Measurements from ENCODE around the gene GLCCI1. TPM values are rescaled to one million over a fixed set of nuclear protein-coding genes. Genes with fewer than 3 reads are reported as not detected.
"Not testable (repeated sequence)": the region's sequence is repeated elsewhere in the genome, so short reads cannot be mapped to it uniquely, and the experiment has no call there.

The GLCCI1 gene
- total RNA-seq, 1 donor from 2014 or later: 2.1 TPM

DNA sequence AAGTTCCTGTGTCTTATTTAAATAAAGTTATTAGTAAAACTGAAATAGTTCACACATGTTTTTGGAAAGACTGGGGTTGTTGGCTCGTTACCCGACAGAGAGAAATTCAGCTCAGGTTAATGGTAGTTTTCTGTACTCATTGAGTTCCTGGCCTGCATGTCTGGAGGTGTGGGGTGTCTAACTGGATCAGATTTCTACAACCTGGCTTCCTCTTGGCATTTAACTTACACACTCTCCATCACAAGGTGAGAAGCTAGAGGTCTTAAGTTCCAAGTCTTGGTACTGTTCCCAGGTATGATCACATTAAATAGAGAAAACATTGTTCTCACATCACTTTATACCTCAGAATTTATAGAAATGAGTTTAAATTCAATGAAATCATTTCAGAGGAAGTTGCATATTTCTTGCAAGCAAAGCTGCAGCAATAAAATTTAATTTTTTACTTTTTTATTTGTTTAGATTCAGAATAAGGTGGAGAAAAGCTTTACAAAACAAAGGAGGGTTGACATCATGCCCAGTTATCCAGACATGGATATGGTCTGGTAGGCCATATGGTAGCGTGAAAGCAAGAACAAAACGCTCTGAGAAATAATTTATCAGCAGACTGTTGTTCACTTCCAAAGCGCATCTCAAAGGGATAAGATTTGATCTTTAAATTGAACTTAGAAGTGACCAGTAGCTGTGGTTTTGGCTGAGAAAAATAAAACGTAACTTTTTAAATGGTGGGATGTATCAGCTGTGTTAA, 120.6 kb downstream of the GLCCI1 start:
- Histone ChIP-seq H3K4me3 (ENCODE audit: low read depth, low read length) (no peak overlapping the region), H3K36me3 (ENCODE audit: control insufficient read depth, insufficient read depth, low read length) (no peaks in the 10 kb centered on the region), H3K27me3 (ENCODE audit: control insufficient read depth, insufficient read depth, low read length) (no peaks in the 10 kb centered on the region)
- FAIRE-seq (no peak), DNase-seq (ENCODE audit: low read depth) (no peak)
- TF ChIP-seq, protein P1, sequence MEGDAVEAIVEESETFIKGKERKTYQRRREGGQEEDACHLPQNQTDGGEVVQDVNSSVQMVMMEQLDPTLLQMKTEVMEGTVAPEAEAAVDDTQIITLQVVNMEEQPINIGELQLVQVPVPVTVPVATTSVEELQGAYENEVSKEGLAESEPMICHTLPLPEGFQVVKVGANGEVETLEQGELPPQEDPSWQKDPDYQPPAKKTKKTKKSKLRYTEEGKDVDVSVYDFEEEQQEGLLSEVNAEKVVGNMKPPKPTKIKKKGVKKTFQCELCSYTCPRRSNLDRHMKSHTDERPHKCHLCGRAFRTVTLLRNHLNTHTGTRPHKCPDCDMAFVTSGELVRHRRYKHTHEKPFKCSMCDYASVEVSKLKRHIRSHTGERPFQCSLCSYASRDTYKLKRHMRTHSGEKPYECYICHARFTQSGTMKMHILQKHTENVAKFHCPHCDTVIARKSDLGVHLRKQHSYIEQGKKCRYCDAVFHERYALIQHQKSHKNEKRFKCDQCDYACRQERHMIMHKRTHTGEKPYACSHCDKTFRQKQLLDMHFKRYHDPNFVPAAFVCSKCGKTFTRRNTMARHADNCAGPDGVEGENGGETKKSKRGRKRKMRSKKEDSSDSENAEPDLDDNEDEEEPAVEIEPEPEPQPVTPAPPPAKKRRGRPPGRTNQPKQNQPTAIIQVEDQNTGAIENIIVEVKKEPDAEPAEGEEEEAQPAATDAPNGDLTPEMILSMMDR (IDR thresholded peaks at IDR 0.05; ENCODE audit: insufficient read depth, low read length, severe bottlenecking): no peak

DNA sequence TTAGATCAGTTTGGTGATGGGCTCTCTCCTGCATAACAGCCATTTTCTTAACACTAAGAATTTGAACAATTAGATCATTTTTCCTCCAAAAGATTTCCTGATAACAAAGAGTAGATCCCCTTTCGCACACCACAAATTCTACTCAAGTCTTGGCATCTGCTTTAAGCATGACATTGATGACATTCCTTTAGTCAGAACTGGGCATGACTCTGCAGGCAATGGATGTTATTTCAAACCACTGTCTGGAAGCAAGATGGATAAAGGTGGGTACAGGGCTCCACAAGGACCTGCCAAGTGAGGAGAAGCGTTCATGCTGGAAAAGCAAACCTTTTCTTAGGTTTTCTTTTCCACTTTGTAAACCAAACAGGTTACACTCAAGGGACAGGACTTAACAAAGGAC, 123.5 kb downstream of the GLCCI1 start:
- DNase-seq (ENCODE audit: low read depth): peak; percentile 71
- TF ChIP-seq, protein P1 (IDR thresholded peaks at IDR 0.05; ENCODE audit: insufficient read depth, low read length, severe bottlenecking): no peak
- FAIRE-seq: no peak
- H3K27me3 ChIP-seq (ENCODE audit: control insufficient read depth, insufficient read depth, low read length): no peaks in the 10 kb centered on the region
- H3K4me3 ChIP-seq (ENCODE audit: low read depth, low read length): no peak overlapping the region
- no peaks in the 10 kb centered on the region for H3K36me3 ChIP-seq (ENCODE audit: control insufficient read depth, insufficient read depth, low read length)

DNA sequence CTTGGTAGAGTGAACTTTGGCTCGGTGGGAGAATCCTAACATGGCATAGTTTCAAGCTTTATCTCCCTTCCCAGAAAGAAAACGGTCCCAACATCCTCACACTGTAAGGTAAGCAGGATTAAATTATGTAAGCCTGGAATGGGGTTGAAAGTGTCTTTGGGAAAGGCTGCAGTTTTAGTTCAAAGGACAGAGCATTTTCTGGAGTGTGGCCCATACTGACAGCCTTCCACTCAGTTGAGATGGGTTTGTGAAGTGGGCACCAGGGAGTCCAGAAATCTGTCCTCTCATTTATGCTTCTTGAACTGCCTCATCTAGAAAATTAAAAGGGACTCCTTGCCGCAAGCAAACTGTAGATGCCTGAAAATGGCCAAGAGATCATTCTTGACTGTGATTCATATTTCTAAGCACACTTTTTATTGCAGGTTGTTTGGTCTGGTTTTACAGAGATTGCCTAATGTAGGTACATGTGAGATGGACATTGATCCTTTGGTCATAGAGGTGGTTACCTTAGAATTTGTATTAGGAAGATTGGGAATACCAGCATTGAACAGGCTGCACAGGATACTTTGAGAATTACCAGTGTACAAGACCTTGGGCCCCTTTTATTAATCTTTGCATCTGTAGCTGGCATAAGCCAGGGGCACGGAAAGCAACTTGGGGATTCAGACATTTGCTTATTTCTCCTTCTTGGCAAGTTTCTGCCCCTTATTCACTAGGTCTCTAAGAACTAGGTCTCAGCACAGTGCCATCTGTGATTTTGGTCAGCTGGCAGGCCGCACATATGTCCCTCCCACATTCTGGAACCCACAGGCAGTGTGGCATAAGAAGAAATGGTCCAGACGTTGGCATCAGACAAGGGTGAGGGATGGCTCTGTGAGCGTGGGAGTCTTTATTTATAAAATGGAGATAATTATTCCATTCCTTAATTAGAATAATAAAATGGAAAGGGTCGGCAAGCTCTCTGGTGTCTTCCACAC, 125.9 kb downstream of the GLCCI1 start:
- no peak overlapping the region for H3K4me3 ChIP-seq (ENCODE audit: low read depth, low read length)
- no peak for FAIRE-seq

DNA sequence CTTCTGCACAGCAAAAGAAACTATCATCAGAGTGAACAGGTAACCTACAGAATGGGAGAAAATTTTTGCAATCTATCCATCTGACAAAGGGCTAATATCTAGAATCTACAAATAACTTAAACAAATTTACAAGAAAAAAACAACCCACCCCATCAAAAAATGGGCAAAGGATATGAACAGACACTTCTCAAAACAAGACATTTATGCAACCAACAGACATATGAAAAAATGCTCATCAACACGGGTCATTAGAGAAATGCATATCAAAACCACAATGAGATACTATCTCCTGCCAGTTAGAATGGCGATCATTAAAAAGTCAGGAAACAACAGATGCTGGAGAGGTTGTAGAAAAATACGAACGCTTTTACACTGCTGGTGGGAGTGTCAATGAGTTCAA, 132.7 kb downstream of the GLCCI1 start:
- DNase-seq (ENCODE audit: low read depth); FAIRE-seq; H3K4me3 ChIP-seq (ENCODE audit: low read depth, low read length); H3K27me3 ChIP-seq (ENCODE audit: control insufficient read depth, insufficient read depth, low read length); H3K36me3 ChIP-seq (ENCODE audit: control insufficient read depth, insufficient read depth, low read length): not testable (repeated sequence)

More for the DNA sequence above, 125.9 kb downstream of the GLCCI1 start:
- TF ChIP-seq, protein P1 (IDR thresholded peaks at IDR 0.05; ENCODE audit: insufficient read depth, low read length, severe bottlenecking): no peak
- Histone ChIP-seq H3K36me3 (ENCODE audit: control insufficient read depth, insufficient read depth, low read length) (no peaks in the 10 kb centered on the region), H3K27me3 (ENCODE audit: control insufficient read depth, insufficient read depth, low read length) (no peaks in the 10 kb centered on the region)
- no peak for DNase-seq (ENCODE audit: low read depth)

DNA sequence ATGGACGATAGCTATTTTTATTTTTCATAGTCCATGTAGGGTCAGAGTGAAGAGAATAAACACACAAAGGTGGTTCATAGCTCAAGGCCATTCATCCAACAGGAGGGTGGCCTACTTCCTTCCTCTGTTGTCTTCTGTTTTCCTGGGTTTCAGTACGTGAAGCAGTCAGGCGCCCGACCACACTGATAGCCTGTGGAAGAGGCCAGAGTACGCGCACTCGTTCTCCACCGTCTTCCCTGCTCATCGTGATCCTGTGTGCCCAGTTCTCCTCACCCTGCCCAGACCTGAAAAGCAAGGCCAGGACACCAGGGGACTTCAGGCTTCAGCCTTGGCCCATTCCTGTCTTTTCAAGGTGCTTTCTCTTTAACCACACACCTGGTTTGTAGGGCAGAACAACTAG, 134.7 kb downstream of the GLCCI1 start:
- no peaks in the 10 kb centered on the region for H3K36me3 ChIP-seq (ENCODE audit: control insufficient read depth, insufficient read depth, low read length)
- no peak overlapping the region for H3K4me3 ChIP-seq (ENCODE audit: low read depth, low read length)
- TF ChIP-seq, protein P1 (IDR thresholded peaks at IDR 0.05; ENCODE audit: insufficient read depth, low read length, severe bottlenecking): no peak
- DNase-seq (ENCODE audit: low read depth) (no peak), FAIRE-seq (no peak)
- no peaks in the 10 kb centered on the region for H3K27me3 ChIP-seq (ENCODE audit: control insufficient read depth, insufficient read depth, low read length)

DNA sequence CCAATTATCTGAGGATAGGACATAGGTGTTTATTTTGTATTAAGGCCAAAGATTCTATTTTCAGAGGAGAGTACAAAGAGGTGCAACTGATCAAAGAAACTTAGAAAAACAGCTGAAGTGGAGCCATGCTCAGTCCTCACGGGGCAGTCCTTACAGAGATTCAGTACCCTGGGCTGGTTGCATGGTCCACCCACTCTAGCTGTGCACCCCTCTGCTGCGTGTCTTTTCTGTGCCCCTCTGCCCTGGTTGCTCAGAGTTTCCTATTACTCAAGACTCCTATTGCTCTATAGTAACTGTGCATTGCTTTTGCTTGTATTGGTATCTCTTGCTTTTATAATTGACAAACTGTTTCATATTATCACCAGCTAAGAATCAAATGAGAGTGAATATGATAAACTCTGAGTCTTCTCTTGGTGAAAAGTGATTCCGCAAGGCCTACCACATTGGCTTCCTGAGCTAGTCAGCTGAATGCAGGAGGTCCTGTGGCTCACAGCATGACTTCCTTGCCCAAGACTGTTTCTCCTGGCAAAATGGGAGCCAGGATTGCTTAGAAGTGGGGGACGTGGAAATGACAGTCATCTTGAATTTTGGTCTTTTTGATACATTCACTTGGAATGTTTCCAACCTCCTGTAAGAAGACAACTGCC, 137.0 kb downstream of the GLCCI1 start:
- DNase-seq (ENCODE audit: low read depth) (no peak), FAIRE-seq (no peak)
- no peaks in the 10 kb centered on the region for H3K36me3 ChIP-seq (ENCODE audit: control insufficient read depth, insufficient read depth, low read length)
- no peaks in the 10 kb centered on the region for H3K27me3 ChIP-seq (ENCODE audit: control insufficient read depth, insufficient read depth, low read length)
- no peak overlapping the region for H3K4me3 ChIP-seq (ENCODE audit: low read depth, low read length)
- TF ChIP-seq, protein P1 (IDR thresholded peaks at IDR 0.05; ENCODE audit: insufficient read depth, low read length, severe bottlenecking): no peak

Measured in bronchial epithelial cell (primary cell).